ENCODE results near the gene ZNF280B. TPM values are rescaled to one million over a fixed set of nuclear protein-coding genes. Genes with fewer than 3 reads are reported as not detected.

The ZNF280B gene
- total RNA-seq, 1 experiment from 2014 or later: 8.2 TPM

- Mint-ChIP-seq H3K27ac (no peak overlapping the region), H3K27me3 (ENCODE audit: low read depth) (peaks cover 71% of the 10 kb centered on the region), H3K4me3 (no peak overlapping the region), H3K36me3 (ENCODE audit: insufficient read depth in 1 of 3, low read depth in 3 of 3) (peaks cover 7 to 11% (median 10%) of the 10 kb centered on the region in 3 experiments; a peak in 4 of 7 replicates), H3K4me1 (no peaks in the 10 kb centered on the region), H3K9me3 (no peaks in the 10 kb centered on the region)
- WGBS (ENCODE audit: extremely low coverage, insufficient read length, low lambda C conversion rate): no CpG with 5 or more reads among the region's 2 CpGs
- no peak overlapping the region for H2BK120ac ChIP-seq (ENCODE audit: low read depth, low read length, poor library complexity, severe bottlenecking)
- no peak overlapping the region for H3K4ac ChIP-seq (ENCODE audit: low read depth, low read length)
- H3K4me2 ChIP-seq (ENCODE audit: insufficient read depth, insufficient read length, low read length): no peak overlapping the region
- H3K79me2 ChIP-seq (ENCODE audit: insufficient read depth, low read length): no peaks in the 10 kb centered on the region
- H3K27ac ChIP-seq (ENCODE audit: insufficient read length, low read depth, low read length): no peak overlapping the region
- no peak overlapping the region for H2BK15ac ChIP-seq (ENCODE audit: low read depth, low read length)
- H3K9ac ChIP-seq (ENCODE audit: extremely low read depth, insufficient read length, low read length): no peak overlapping the region
- H2AFZ ChIP-seq (ENCODE audit: low read length): no peak overlapping the region
- H4K20me1 ChIP-seq (ENCODE audit: control insufficient read depth, insufficient read depth, insufficient read length): no peaks in the 10 kb centered on the region
- no peak overlapping the region for H2AK5ac ChIP-seq (ENCODE audit: insufficient read length, low read length)
- no peak overlapping the region for H4K5ac ChIP-seq (ENCODE audit: insufficient read length, low read depth, low read length)
- H4K91ac ChIP-seq (ENCODE audit: insufficient read length, low read depth, low read length): no peak overlapping the region
- H3K18ac ChIP-seq (ENCODE audit: insufficient read length, low read depth, low read length): no peak overlapping the region
- no peak for DNase-seq
- no peak overlapping the region for H2BK20ac ChIP-seq (ENCODE audit: low read depth, low read length, poor library complexity, severe bottlenecking)
- H3K79me1 ChIP-seq (ENCODE audit: insufficient read depth, low read depth, low read length, poor library complexity, severe bottlenecking): no peaks in the 10 kb centered on the region
- H3T11ph ChIP-seq (ENCODE audit: low read length): no peak overlapping the region
- no peaks in the 10 kb centered on the region for H3K23me2 ChIP-seq (ENCODE audit: insufficient read length, low read depth, low read length, poor library complexity, severe bottlenecking)
- H3K56ac ChIP-seq (ENCODE audit: insufficient read length, low read depth, low read length): no peak overlapping the region
- no peaks in the 10 kb centered on the region for H3K4me1 ChIP-seq (ENCODE audit: insufficient read depth, low read length)
- no peak overlapping the region for H4K8ac ChIP-seq (replicated peaks; ENCODE audit: insufficient read length, low read depth, low read length)
- no peak overlapping the region for H2BK12ac ChIP-seq (ENCODE audit: insufficient read length, low read depth, low read length)
- no peak overlapping the region for H2BK5ac ChIP-seq (ENCODE audit: insufficient read length, low read length)
- TF ChIP-seq, protein P1, sequence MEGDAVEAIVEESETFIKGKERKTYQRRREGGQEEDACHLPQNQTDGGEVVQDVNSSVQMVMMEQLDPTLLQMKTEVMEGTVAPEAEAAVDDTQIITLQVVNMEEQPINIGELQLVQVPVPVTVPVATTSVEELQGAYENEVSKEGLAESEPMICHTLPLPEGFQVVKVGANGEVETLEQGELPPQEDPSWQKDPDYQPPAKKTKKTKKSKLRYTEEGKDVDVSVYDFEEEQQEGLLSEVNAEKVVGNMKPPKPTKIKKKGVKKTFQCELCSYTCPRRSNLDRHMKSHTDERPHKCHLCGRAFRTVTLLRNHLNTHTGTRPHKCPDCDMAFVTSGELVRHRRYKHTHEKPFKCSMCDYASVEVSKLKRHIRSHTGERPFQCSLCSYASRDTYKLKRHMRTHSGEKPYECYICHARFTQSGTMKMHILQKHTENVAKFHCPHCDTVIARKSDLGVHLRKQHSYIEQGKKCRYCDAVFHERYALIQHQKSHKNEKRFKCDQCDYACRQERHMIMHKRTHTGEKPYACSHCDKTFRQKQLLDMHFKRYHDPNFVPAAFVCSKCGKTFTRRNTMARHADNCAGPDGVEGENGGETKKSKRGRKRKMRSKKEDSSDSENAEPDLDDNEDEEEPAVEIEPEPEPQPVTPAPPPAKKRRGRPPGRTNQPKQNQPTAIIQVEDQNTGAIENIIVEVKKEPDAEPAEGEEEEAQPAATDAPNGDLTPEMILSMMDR (conservative IDR thresholded peaks at IDR 0.05): no peak
- H3K27me3 ChIP-seq (ENCODE audit: insufficient read depth, low read length): no peaks in the 10 kb centered on the region; the same call in 1 of the 2 replicates
- H3K23ac ChIP-seq (ENCODE audit: insufficient read length, low read depth, low read length): no peak overlapping the region
- H3K14ac ChIP-seq (ENCODE audit: insufficient read depth, low read length): no peak overlapping the region
- no peaks in the 10 kb centered on the region for H3K9me3 ChIP-seq (ENCODE audit: control insufficient read depth, low read depth, low read length)
Measured at GRCh38 chr22:22480940-22481339, 27.6 kb downstream of the ZNF280B start.
